Measurements from ENCODE around the gene DNAH9. TPM values are rescaled to one million over a fixed set of nuclear protein-coding genes. Genes with fewer than 3 reads are reported as not detected.

Gene DNAH9
- total RNA-seq, 2 donors from 2014 or later: 0.47 to 0.64 TPM

DNA sequence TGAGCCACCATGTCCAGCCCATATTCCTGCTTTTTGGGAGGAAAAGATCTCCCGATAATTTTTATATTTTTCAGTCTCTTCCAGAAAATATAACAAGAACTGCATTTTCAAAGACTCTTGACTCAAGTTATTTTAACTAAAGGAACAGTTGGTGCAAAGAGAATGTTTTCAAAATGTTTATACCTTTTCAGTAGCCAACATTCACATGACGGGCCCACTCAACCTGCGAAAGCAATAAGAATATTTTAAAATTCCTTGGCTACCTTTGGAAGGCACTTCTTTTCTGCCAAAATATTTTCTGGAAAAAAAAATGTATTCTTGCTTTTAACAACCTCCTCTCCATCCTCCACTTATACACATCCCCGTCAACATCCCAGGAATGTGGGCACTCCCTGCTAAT is 258.7 kb downstream of the DNAH9 start:
- DNase-seq (no peak), ATAC-seq (no peak)
- intact Hi-C loops (cut with DNase I, micrococcal nuclease): no loop called here

DNA sequence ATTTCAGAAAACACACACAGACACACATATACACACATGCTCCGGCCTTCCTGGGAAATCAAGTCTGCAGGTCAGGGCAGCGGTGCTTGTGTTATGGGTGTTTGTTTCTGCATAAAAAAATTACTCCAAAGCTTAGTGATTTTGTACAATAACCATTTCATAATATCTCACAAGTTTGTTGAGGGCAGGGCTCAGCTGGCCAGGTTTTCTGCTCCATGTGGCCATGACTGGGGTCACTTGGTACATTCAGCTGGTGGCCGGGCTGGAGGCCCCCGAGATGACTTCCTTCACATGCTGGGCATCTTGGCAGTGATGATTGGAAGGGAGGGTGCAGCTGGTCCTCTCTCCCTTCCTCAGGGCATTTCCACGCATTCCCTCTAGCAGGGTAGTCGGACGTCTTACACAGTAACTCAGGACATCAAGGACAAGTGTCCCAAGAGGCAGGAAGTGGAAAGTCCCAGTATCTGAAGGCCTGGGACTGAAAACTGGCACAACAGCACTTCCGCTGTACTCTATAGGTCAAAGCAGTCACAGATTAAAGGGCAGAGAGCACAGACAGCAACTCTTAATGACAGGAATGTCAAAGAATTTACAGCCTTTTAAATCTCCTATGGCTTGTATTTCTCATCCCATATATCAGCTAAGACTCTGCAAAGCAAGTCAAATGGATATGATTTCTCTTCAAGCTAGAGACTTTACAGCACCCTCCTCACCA is 271.6 kb downstream of the DNAH9 start:
- DNase-seq: no peak
- ATAC-seq: peak; percentile 90
- intact Hi-C loops (cut with DNase I, micrococcal nuclease): no loop called here

DNA sequence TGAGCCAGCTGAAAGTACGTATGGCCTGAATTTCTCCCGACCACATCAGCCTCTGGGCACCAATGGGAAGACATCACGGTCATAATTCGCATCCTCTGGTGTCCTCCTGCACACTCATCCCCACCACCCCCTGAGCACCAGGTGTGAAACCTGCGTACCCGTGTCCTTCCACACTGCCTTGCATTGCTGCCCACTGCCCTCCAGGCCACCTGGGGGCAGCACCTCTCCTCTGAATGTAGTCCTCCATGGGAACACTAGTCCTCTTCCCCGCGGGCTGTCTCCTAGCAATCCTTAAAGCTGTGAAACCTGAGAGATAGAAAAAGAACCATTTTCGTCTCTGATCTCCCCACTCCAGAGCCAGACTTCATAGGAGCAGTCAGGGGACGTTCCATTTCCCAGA is 273.5 kb downstream of the DNAH9 start:
- intact Hi-C loops (cut with DNase I, micrococcal nuclease): no loop called here
- no peak for DNase-seq
- ATAC-seq: no peak

- ATAC-seq (no peak), DNase-seq (no peak)
- intact Hi-C loops (cut with DNase I, micrococcal nuclease): no loop called here
Measured at GRCh38 chr17:11874756-11875155, 276.5 kb downstream of the DNAH9 start.

GRCh38 chr17:11880714-11881113 is 282.4 kb downstream of the DNAH9 start:
- intact Hi-C loops (cut with DNase I, micrococcal nuclease): no loop called here
- DNase-seq (peak in 1 of 2 donors; percentile 27), ATAC-seq (peak; percentile 97)

DNA sequence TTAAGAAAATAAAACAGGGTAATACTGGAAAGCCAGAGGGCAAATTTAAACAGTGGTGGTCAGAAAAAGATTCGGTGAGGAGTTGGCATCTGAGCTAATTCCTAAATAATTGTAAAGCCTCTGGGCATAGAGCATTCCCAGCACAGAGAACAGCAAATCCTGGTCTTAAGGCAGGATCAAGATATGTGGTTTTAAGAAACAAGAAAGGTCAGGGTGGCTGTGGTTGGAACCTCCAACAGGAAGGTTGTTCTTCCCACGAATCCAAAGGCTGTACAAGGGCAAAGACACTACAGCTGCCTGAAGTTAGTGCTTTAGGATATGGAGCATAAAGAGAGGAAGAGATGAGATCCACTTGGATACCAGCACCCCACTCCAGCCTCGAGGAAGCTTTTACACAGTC is 284.4 kb downstream of the DNAH9 start:
- ATAC-seq: no peak
- intact Hi-C loops (cut with DNase I, micrococcal nuclease): no loop called here
- DNase-seq: no peak

GRCh38 chr17:11885051-11885450 is 286.8 kb downstream of the DNAH9 start:
- ATAC-seq: no peak
- intact Hi-C loops (cut with DNase I, micrococcal nuclease): no loop called here
- no peak for DNase-seq

GRCh38 chr17:11889266-11889665 is 291.0 kb downstream of the DNAH9 start:
- intact Hi-C loops (cut with DNase I, micrococcal nuclease): no loop called here
- no peak for DNase-seq
- ATAC-seq: no peak

- ATAC-seq (no peak), DNase-seq (no peak)
- intact Hi-C loops (cut with DNase I, micrococcal nuclease): no loop called here
Measured at GRCh38 chr17:11893862-11894261, 295.6 kb downstream of the DNAH9 start.

GRCh38 chr17:11896199-11896598 is 297.9 kb downstream of the DNAH9 start:
- ATAC-seq (no peak), DNase-seq (no peak)
- intact Hi-C loops (cut with DNase I, micrococcal nuclease): no loop called here

DNA sequence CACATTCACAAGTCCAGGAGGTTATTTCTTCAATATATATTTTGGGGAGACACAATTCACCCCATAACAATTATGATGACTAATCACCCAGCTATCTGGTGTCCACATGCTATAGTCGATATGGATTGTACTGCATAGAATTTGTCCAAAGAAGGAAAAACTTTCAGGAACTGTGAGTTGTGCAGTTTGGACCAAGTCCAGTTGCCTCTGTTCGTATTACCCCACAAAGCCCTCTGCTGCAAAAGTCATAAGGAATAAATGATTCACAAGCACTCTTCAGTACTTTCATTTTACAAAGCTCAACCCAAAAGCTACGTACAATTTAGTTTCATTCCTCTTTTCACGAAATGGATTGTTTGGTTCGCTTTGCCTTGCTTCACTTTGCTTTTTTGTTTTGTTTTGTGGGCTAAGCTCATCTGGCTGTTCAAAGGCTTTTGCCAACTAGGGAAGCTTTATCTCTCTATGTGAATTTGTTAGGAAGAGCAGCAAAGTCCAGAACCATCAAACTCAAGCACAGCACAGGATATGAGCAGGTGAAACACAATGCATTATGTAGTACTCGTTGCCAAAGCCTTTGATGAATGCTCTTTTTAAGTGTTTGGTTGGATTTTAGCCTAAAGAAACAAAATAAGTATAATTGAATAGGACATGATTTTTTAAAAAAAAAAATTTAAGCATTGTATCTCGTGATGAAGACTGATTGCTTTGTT is 300.4 kb downstream of the DNAH9 start:
- ATAC-seq (no peak), DNase-seq (no peak)
- intact Hi-C loops (cut with DNase I, micrococcal nuclease): no loop called here

- intact Hi-C loops (cut with DNase I, micrococcal nuclease): no loop called here
- DNase-seq: no peak
- ATAC-seq: no peak
Measured at GRCh38 chr17:11899537-11899942, 301.3 kb downstream of the DNAH9 start.

GRCh38 chr17:11900041-11900476 is 301.8 kb downstream of the DNAH9 start:
- peak in 1 of 2 donors; percentile 28 for DNase-seq
- ATAC-seq: no peak
- intact Hi-C loops (cut with DNase I, micrococcal nuclease): no loop called here

GRCh38 chr17:11900655-11901054 is 302.4 kb downstream of the DNAH9 start:
- intact Hi-C loops (cut with DNase I, micrococcal nuclease): no loop called here
- no peak for DNase-seq
- ATAC-seq: no peak

- ATAC-seq: no peak
- intact Hi-C loops (cut with DNase I, micrococcal nuclease): no loop called here
- no peak for DNase-seq
Measured at GRCh38 chr17:11901931-11902330, 303.7 kb downstream of the DNAH9 start.

DNA sequence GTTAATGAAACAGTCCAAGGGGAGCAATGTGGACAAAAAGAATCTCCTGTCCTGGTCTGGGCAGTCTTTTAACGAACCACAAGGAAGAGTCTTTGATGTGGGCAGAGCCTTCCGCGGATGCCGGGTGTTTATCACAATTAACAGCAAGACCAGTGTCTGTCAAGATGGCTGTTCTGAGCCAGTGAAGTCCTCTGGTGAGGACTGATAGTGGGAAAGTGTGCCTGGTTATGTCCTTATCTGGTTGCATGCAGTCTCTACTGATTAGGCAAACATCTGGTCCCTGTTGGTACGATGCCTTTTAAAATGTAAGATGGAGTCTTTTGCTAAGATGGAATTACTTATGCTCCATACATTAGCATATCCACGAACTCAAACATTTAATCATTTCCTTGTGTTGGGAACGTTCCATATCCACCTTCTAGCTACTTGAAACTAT is 310.5 kb downstream of the DNAH9 start:
- no peak for DNase-seq

GRCh38 chr17:11909348-11909747 is 311.1 kb downstream of the DNAH9 start:
- no peak for DNase-seq
- no peak for ATAC-seq
- intact Hi-C loops (cut with DNase I, micrococcal nuclease): no loop called here

More for the DNA sequence above, 310.5 kb downstream of the DNAH9 start:
- ATAC-seq: no peak
- intact Hi-C loops (cut with DNase I, micrococcal nuclease): no loop called here

- ATAC-seq: no peak
- no peak for DNase-seq
- intact Hi-C loops (cut with DNase I, micrococcal nuclease): no loop called here
Measured at GRCh38 chr17:11916091-11916490, 317.8 kb downstream of the DNAH9 start.

DNA sequence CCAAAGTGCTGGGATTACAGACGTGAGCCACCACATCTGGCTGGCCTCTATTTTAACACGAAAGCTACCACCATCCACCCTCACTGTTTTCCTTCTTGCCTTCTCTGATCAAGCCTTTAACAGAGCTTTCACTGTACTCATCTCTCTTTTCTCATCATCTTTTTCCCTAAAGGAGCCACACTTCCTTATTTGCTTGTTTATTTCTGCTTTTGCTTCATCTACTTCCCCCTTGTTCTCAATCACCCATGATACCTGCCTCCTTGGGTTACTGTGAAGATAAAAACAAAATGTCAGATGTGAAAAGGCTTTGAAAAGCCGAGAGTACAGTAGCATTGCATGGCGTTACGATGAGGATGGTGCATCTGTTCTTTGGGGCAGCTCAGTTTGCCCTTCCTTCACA is 319.1 kb downstream of the DNAH9 start:
- ATAC-seq (no peak), DNase-seq (no peak)
- intact Hi-C loops (cut with DNase I, micrococcal nuclease): no loop called here

- DNase-seq (no peak), ATAC-seq (no peak)
- intact Hi-C loops (cut with DNase I, micrococcal nuclease): no loop called here
Measured at GRCh38 chr17:11921296-11921695, 323.0 kb downstream of the DNAH9 start.

- DNase-seq (no peak), ATAC-seq (peak; percentile 61)
- intact Hi-C loops (cut with DNase I, micrococcal nuclease): no loop called here
Measured at GRCh38 chr17:11922638-11923037, 324.4 kb downstream of the DNAH9 start.
